HG02981 (cell line): ENCODE data around the gene PCAT7.
"Not testable (repeated sequence)": the region's sequence is repeated elsewhere in the genome, so short reads cannot be mapped to it uniquely, and the experiment has no call there.

Source experiments
- ATAC-seq: cut with Tn5 transposase; IDR thresholded peaks from one replicate; pipeline ENCODE4 v1.9.1; 2021; ENCODE audit warnings: mild to moderate bottlenecking, moderate library complexity; ENCODE audit not compliant: unreplicated experiment

PCAT7 gene

DNA sequence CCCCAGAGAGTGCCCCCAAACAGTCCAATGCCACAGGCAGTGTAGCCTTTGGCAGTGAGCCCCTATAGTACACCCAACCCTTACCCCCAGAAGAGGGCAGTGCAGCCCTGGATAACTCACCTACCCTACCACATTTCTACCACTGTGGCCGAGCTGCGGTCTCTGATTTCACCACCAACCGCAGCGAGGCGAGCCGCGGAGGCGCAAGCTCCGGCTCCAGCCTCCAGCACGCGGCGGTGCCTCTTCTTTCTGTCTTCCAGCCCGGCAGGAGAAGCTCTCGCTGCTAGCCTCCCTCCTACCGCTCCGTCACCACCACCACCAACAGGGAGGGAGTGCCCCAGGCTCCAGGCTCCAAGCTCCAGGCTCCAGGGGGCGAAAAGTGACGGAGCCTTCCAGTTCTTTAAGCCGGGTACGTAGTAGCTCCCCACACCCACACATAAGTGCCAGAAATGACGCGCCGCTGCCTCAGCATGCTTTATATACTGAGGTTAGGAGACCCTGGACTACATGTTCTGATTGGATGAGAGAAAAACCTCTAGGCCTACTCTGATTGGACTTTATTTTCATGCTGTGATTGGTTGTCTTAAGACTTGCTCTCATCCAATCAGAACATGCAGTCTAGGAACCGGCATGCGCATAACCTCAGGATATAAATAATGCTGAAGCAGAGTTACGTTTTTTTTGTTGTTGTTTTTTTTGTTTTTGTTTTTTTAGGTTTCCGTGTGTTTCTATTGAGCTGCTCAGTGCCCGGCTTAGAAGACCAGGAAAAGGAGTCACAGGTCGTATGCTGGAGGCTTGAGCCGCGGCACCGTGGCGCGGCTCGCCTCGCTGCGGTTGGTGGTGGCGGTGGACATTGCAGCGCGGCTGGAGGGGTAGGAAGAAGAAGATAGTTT lies at the start of gene PCAT7:
Gene PCAT7 (plus strand): TSS at position 645 of the 893 bp plus-strand sequence.
- ATAC-seq: no peak

DNA sequence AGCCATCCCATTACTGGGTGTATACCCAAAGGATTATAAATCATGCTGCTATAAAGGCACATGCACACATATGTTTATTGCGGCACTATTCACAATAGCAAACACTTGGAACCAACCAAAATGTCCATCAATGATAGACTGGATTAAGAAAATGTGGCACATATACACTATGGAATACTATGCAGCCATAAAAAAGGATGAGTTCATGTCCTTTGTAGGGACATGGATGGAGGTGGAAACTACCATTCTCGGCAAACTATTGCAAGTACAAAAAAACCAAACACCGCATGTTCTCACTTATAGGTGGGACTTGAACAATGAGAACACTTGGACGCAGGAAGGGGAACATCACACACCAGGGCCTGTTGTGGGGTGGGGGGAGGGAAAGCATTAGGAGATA lies 48.5 kb upstream of the PCAT7 start:
- ATAC-seq: not testable (repeated sequence)

DNA sequence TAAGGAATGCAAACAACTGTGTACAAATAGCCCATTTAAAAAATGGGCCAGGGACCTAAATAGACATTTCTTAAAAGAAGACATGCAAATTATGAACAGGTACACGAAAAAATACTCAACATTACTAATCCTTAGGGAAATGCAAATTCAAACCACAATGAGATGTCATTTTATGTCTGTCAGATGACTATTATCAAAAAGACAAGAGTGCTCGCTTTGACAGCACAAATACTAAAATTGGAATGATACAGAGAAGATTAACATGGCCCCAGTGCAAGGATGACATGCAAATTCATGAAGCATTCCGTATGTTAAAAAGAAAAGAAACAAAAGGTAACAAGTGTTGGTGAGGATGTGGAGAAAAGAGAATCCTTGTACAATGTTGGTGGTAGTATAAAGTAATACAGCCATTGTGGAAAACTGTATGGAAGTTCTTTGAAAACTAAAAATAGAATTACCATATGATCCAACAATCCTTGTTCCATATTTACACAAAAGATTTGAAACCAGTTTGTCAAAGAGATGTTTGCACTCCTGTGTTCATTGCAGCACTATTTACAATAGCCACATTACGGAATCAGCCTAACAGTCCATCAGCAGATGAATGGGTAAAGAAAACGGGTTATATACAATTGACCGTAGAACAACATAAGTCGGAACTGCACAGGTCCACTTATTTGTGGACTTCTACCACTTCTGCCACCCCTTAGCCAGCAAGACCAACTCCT lies 47.2 kb upstream of the PCAT7 start:
- ATAC-seq: no peak

DNA sequence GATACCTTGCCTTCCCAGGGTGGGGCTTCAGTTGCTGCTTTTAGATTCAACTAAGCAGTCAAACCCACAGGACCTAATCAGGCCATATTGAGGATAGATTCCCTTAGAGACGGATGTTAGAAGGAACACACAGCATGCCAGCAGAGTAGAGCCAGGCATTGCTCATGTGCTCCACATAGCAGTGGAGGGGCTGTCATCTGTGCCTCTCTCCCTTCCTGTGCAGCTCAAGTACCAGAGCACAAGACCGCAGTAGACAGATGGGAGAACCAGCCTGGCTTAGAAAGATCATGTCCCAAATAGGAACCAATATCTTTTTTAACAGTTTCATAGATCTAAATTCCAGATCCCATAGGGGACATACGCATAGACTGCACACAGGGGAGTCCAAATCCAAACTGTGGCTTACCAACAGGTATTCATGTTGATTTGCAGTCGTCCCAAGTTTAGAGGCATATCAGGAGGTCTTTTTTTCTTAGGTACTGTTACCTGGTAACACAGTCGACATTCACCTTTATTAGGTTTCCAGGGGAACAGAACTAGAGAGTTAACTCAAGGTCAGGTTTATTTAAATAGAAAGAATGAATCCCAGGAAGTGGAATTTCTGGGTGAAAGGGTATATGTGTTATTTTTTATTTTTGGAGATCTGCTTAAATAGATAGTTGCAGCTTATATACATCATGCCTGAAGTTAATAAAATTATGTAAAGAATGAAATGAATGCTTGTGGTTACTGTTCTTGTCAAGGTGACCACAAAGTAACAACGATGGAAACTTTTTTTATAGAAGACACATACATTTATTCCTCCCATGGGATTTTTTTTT lies 43.5 kb upstream of the PCAT7 start:
- no peak for ATAC-seq

DNA sequence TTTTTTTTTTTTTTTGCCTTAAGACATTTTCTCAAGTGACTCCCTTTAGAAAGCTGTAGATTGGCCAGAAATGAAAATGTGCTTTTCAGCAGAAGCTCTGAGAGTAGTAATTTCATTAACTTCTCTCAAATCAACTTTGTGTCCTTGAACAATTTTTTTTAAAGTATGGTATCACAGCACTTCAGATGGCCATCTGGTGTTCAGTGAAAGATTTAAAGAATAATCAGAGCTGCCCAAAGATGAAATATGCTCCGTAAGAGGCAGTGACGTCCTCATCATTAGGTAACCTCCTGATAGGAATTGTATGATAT lies 43.0 kb upstream of the PCAT7 start:
- ATAC-seq: no peak

DNA sequence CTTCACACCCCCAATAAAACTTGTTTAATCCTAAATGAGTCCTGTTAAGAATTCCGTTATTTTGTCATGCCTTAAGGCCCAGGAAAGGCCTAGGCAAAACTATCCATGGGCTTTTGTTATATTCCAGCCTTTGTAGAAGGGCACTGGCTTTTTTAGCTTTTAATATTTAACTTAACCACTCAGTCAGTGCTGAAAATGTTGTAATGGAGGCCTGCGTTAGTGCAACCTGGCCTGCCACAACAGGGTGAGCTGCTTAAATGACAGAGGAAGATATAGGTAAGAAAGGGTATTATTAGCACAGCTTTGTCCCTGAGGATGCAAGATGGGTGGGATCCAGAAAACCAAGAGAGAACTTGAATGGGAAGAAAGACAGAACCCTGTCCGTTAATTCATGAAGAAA lies 40.2 kb upstream of the PCAT7 start:
- no peak for ATAC-seq

DNA sequence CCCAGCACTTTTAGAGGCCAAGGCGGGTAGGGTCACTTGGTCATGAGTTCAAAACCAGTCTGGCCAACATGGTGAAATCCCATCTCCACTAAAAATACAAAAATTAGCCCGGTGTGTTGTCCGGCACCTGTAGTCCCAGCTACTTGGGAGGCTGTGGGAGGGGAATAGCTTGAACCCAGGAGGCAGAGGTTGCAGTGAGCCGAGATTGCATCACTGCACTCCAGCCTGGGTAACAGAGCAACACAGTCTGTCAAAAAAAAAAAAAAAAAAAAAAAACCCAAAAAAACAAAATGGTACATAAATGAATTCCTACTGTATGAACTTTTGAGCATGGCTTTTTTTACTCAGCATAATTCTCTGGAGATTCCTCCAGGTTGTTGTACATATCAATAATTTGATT lies 37.6 kb upstream of the PCAT7 start:
- no peak for ATAC-seq

DNA sequence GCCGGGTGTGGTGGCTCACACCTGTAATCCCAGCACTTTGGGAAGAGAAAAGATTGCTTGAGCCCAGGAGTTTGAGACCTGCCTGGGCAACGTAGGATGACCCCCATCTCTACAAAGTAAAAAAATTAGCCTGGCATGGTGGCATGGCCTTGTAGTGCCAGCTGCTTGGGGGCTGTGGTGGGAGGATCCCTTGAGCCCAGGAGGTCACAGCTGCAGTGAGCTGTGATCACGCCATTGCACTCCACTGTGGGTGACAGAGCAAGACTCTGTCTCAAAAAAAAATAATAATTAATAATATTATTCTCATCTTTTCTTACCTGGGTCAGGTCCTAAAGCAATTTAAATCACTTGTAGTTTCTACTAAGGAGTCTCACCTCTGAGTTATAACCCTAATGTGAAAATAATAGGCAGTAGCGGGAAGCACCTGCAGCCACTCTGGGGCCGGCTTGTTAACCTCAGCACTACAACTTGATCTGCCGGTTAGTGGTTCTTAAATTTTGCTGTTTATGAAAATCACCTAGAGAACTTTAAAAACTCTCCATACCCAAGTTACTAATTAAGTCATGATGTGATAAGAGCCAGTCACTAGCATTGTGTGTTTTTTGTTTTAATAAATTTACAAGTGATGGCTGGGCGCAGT lies 29.4 kb upstream of the PCAT7 start:
- no peak for ATAC-seq

DNA sequence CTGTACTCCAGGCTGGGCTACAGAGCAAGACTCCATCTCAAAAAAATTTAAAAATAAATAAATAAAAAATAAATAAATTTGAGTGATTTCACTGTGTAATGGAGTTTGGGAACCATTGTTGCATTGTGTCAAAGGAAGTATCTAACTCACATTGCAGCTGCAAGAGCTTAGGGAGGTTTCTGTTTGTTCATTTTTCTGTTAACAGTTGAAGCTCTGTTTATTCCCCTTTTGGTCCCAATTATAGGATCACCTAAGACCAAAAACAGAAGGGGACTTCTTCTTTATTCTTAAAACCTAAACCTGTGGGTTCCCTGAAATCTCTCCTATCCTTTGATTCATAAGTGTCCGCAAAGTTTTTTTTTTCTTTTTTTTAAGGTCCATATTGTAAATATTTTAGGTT lies 28.6 kb upstream of the PCAT7 start:
- no peak for ATAC-seq

DNA sequence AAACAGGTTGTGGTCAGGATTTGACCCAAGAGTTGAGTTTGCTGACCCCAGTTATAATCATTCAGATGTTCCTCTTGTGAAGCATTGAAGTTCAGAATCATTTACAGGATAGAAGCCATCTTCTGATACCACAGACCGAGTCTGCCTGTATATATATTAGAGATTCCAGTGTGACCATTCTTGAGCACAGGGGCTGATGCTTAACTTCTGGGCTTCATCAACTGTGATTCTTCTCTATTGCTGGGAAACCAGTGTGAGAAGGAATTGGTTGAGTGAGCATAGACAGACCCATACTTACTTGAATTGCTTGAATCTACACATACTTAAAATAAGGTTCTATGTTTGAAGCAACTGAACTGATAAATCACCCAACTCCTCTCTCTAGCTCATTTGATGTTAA lies 27.9 kb upstream of the PCAT7 start:
- no peak for ATAC-seq

DNA sequence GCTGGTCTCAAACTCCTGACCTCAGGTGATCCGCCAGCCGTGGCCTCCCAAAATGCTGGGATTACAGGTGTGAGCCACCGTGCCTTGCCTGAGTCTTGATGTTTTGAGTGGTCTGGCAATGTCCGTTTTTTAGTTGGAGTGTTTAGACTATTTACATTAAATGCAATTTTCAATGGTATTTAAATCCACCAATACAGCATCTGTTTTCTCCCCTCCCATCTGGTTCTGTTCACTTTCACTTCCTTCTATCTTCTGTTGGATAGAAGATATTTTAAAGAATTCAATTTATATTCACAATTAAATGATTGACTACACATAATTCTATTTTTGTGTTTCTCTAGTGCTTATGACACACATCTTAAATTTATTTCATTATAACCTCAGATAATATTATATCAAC lies 26.0 kb upstream of the PCAT7 start:
- no peak for ATAC-seq

DNA sequence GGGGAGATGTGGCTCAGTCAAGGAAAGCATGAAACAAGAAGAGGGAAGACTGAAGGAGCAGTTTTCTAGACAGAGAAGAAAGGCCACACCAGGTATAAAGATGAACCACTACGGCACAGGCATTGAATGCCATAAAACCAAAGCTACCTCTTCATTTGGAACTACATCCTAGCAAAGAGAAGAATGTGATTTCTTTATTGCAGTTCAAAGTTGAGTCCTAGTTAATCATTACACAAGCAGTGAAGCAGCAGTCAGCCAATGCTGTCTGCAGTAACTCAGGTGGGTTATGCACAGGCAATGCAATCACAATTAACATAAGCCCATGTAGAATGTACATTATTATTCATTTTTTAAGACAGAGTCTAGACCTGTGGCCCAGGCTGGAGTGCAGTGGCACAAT lies 21.7 kb upstream of the PCAT7 start:
- no peak for ATAC-seq

DNA sequence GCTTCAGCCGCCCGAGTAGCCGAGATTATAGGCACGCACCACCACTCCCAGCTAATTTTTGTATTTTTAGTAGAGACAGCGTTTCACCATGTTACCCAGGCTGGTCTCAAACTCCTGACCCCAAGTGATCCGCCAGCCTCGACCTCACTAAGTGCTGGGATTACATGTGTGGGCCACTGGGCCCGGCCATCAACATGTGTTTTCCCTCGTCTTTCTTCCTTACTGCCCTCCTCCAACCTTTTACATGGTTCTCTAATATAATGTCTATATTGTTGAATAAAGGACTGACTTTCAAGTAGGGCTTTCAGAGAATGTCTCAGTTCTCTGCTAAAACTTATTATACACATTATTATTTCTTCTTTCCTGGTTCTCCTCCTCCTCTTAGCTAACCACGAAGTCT lies 21.3 kb upstream of the PCAT7 start:
- ATAC-seq: no peak

DNA sequence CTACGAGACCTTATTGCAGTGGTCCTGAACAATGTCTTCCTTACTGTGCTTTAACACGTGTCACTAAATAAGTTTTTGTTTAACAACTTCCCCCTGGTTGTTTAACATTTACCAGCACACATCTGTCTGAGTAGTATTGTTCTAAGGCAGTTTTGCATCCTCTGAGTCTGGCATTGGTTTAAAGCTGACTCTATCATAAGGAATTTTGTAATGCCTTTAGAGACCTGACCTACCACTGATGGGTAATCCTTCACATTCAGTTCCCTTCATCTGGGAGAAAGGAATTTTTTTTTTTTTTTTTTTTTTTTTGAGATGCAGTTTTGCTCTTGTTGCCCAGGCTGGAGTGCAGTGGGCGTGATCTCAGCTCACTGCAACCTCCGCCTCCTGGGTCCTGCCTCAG lies 20.0 kb upstream of the PCAT7 start:
- no peak for ATAC-seq

DNA sequence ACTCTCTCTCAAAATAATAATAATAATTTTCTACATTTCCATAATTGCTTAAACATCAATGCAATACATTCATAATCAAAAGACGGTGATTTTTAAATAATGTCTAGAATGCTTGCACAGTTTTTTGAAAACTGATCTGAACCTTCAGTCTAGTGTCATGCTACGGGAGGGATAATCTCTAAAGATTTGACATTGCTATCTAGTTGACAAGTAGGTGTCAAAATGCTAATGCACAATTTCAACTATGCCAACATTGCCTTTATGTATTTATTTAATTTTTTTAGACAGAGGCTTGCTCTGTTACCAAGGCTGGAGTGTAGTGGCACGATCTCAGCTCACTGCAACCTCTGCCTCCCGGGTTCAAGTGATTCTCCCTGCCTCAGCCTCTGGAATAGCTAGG lies 16.0 kb upstream of the PCAT7 start:
- ATAC-seq: no peak

DNA sequence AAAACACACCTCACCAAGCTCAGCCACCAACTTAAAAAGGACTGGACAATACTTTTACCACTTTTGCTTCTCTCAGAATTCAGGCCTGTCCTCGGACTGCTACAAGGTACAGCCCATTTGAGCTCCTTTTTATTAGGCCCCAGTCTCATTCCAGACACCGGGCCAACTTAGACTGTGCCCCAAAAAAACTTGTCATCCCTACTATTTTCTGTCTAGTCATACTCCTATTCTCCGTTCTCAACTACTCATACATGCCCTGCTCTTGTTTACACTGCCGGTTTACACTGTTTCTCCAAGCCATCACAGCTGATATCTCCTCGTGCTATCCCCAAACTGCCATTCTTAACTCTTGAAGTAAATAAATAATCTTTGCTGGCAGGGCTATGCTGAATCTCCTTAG lies 10.5 kb upstream of the PCAT7 start:
- not testable (repeated sequence) for ATAC-seq

DNA sequence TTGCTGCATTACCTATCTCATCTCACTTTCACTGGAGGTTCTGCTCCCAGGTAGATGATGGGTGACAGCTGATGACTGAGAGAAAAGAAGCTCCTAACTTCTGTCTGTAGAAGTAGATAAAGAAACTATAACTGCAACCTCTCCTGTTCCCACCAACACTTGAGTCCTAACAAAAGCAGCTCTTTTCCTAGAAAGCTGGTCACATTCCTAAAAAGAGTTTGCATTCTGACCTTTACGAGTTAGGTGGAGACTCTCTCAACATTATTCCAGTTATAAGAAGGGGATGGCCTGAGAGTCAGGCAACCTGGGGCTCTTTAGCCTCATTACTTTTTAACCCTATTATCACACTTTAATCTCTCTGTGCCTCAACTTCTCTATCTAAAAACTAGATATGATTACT lies 8.9 kb upstream of the PCAT7 start:
- ATAC-seq: no peak

DNA sequence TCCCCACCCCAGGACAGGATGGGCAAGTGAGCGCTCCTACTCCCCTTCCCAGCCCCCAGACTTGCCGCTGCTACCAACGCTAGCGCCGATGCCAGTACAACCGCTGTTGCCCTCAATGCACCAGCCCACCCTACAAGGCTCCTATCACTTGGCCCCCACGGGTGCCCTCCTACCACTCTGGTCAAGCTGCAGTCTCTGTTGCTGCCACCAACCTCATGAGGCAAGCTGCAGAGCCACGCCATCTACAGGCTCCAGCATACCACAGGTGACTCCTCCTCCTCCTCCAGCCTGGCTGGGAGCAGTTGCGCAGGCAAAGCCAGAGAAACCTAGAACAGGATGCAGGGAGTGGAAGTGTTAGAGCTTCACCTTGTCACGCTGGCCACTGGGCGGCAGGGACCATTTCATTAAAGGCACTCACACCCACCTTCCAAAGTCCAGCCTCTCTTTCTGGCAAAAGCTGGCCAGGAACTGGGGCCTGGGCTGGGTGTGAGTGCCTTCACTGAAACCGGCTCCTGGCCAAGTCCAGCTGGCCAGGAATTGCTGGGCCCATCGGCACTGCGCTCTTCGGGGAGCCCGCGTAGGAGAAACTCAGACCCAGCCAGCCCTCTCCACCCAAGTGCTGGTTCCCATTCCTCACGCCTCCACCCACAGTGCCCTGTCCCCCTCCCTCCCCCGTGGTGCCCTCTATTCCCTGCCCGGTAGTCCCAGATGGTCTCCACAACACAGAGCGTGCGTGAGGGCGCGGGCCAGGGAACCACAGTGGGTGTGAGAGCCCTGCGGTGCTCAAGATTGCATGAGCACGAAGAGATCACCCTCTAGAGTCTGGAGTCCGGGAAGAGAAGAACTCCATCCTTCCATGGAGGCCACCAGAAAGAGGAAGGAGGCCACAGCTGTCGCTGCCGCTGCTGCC lies 1.6 kb upstream of the PCAT7 start:
- no peak for ATAC-seq

DNA sequence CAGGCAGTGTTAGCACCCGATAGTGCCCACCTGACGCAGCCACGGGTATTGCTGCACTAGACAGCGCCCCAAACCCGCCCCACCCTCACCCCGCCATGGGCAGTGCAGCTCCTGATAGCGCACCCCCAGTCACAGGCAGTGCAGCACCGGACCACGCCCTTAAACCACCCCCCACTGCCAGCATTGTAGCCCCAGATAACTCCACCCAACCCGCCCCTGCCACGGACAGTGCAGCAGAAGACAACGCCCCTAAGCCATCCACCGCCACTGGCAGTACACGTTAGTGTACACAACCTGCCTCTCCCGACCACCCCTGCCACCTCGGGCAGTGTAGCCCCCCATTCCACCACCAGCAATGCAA lies 825 bp upstream of the PCAT7 start:
- no peak for ATAC-seq

DNA sequence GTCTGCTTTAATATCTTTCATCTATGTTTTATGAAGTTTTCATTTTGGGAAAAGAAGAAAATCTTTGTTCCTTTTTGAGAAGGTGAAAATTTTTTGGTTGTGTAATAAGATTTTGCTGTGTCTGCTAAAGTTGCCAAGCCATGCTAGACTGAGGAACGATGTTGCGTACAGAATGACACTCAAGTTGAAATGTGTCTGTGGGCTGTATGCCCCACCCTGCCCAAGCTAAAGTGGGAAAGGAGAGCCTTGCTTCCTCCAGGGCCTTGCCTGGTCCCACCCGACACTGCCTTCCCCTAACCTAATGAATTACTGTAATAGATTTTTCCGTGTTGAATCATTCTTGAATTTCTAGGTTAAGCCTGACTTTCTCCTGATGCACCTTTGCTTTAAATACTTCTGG lies 2.5 kb downstream of the PCAT7 start:
- no peak for ATAC-seq
